Kidney (tissue), 14 donors: ENCODE measurements around the gene KSR1. TPM values are rescaled to one million over a fixed set of nuclear protein-coding genes. Genes with fewer than 3 reads are reported as not detected.

Source experiments
- DNase-seq, 5 donors: peaks; one replicate each; pipeline ENCODE4 v3.0.0-alpha.2; 2013 to 2020
- FAIRE-seq: peaks from 2 replicates; lab custom pipeline; 2012; peaks lifted over from hg19 to GRCh38; lab: Jason Lieb, UNC
- H3K27ac ChIP-seq, 2 donors: one replicate each; pipeline ENCODE4 v1.7.0; 2013; ENCODE audit warnings: low read depth in 2 of 2, low read length in 2 of 2, inconsistent platforms in 1 of 2
- H3K27me3 ChIP-seq: one replicate; pipeline ENCODE4 v1.7.1; 2013; ENCODE audit warnings: low read length, inconsistent platforms; ENCODE audit not compliant: control insufficient read depth, insufficient read depth
- H3K36me3 ChIP-seq, 3 donors: one replicate each; pipeline versions ENCODE4 v1.7.0 to v1.7.1; 2013; ENCODE audit warnings: low read length in 3 of 3, control low read depth in 1 of 3, inconsistent platforms in 1 of 3; ENCODE audit not compliant: insufficient read depth in 3 of 3, control insufficient read depth in 2 of 3
- H3K4me1 ChIP-seq, 3 donors: one replicate each; pipeline versions ENCODE4 v1.7.0 to v1.7.1; 2013; ENCODE audit warnings: low read length in 3 of 3, inconsistent platforms in 1 of 3, low read depth in 1 of 3; ENCODE audit not compliant: control insufficient read depth in 2 of 3, insufficient read depth in 2 of 3
- H3K4me3 ChIP-seq, 3 donors: one replicate each; pipeline versions ENCODE4 v1.7.0 to v1.8.1; 2013; ENCODE audit warnings: low read length in 3 of 3, control low read depth in 1 of 3, inconsistent platforms in 1 of 3
- H3K9ac ChIP-seq, 3 donors: one replicate each; pipeline versions ENCODE4 v1.7.0 to v1.7.1; 2013; ENCODE audit warnings: low read length in 3 of 3, control low read depth in 1 of 3, inconsistent platforms in 1 of 3
- H3K9me3 ChIP-seq, 3 donors: one replicate each; pipeline versions ENCODE4 v1.7.0 to v1.7.1; 2013; ENCODE audit warnings: low read length in 3 of 3, control low read depth in 1 of 3, inconsistent platforms in 1 of 3; ENCODE audit not compliant: control insufficient read depth in 2 of 3, insufficient read depth in 1 of 3
- intact Hi-C: fragments of 100-400 bp; cut with DNase I; formaldehyde crosslinking; loops from one replicate; pipeline ENCODE4 v1.11.1; 2022
- polyA plus RNA-seq: library from polyadenylated mRNA; stranded (reverse); fragments of 350-450 nt; fragmentation: Illumina TruSeq; extraction: RNeasy Lipid Tissue Mini Kit (QIAGEN cat#74804); gene quantifications from one replicate; pipeline ENCODE4 v1.2.3, GENCODE V29; 2014; ENCODE audit warnings: low read depth, low replicate concordance; ENCODE audit not compliant: insufficient read depth
- total RNA-seq: library from RNA; stranded (reverse); fragmentation: NEBNext Ultra II Directional; extraction: Animal tissue kit (Norgen Biotek cat#: 25700); gene quantifications from one replicate; pipeline ENCODE4 v1.2.1, GENCODE V29; 2021
- TF ChIP-seq, protein P1 (sequence below): IDR thresholded peaks from 3 replicates; pipeline ENCODE4 v1.5.1; 2012; ENCODE audit warnings: mild to moderate bottlenecking, moderate library complexity, borderline replicate concordance; ENCODE audit not compliant: insufficient read depth; ENCODE audit errors: extremely low read depth
- donor health status: control.
- donor health status: control.
- donor health status: control.
- donor health status: control.
- donor health status: control.
- donor health status: DM: yes; HTN: yes; CAD: no.
- donor health status: Normal renal cell carcinoma (clear cell type).

The KSR1 gene
- total and polyA plus RNA-seq, 2 donors from 2014 or later: 11.7 to 97.3 TPM

DNA sequence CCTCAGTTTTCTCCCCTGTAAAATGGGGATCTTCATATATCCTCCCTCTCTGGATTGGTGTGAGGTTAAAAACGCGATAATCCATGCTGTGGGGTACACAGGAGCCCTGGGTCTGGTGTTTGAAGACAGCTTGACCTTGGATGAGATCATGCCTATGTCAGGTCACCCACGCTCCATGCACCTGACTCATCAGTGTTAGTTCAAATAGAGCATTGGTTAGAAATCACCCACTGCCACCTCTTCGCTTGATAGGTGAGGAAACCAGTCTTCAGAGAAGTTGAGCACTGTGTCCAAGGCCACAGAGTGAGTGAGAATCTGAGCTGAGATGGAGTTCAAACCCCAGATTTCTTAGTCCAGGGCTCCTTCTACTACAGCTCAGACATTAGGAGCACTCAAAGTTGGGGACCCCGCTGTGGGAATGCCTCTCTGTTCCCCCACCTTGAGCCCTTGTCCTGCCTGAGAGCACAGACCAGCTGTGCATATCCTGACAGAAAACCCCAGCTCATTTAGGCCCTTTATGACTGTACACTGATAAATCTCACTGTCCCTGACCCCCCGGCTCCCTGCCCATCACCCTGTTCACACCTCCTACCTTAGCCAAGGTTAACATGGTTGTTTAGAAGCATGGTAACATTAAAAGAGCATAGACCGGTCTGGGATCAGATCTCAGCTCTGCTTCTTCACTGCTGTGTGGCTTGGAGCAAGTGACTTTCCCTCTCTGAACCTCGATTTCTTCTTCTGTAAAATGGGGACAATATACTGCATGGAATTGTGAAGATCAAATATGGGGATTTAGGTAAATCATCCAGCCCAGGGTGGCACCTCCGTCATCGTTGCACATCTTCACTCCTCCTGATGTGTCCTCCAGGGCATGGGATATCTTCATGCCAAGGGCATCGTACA lies 152.3 kb downstream of the KSR1 start:
- Histone ChIP-seq H3K27me3 (no peaks in the 10 kb centered on the region), H3K9ac (peak overlapping the region in 1 of 3 donors; percentile 36), H3K4me1 (peaks cover 0 to 19% (median 15%) of the 10 kb centered on the region in 3 donors), H3K4me3 (no peak overlapping the region), H3K9me3 (no peaks in the 10 kb centered on the region), H3K36me3 (peaks cover 6 to 43% (median 17%) of the 10 kb centered on the region in 3 donors), H3K27ac (peak overlapping the region in 1 of 2 donors; percentile 59)
- TF ChIP-seq, protein P1, sequence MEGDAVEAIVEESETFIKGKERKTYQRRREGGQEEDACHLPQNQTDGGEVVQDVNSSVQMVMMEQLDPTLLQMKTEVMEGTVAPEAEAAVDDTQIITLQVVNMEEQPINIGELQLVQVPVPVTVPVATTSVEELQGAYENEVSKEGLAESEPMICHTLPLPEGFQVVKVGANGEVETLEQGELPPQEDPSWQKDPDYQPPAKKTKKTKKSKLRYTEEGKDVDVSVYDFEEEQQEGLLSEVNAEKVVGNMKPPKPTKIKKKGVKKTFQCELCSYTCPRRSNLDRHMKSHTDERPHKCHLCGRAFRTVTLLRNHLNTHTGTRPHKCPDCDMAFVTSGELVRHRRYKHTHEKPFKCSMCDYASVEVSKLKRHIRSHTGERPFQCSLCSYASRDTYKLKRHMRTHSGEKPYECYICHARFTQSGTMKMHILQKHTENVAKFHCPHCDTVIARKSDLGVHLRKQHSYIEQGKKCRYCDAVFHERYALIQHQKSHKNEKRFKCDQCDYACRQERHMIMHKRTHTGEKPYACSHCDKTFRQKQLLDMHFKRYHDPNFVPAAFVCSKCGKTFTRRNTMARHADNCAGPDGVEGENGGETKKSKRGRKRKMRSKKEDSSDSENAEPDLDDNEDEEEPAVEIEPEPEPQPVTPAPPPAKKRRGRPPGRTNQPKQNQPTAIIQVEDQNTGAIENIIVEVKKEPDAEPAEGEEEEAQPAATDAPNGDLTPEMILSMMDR: no peak
- DNase-seq (no peak), FAIRE-seq (no peak)
- intact Hi-C loops: no loop called here

DNA sequence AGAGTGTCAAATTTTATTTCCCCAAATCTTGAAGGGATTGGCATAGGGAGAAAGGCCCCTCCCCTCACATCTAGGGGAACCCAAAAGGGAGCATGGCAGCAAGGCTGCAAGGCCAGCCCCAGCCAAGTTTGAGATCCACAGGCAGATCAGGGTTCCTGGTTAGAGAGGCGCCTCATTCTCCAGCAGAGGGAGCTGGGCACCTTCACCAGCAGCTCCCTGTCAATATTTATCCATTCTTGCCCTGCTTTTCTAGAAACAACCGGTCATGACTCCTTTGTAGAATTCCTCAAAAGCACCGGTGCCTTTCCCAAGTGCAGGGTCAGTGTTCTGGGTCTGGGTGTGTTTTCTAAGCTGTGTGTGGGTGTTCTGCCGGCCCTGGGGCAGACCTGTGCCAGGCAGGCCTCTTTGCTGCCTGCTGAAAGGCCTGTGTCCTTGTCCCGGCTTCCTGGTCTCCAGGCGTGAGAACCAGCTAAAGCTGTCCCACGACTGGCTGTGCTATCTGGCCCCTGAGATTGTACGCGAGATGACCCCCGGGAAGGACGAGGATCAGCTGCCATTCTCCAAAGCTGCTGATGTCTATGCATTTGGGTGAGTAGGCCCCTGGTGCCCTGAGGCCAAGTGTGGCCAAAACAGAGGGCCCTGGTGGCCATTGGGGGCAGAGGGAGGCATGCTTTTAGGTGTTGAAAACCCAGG lies 153.5 kb downstream of the KSR1 start:
- H3K9me3 ChIP-seq: no peaks in the 10 kb centered on the region
- peak overlapping the region in 1 of 3 donors; percentile 10 for H3K9ac ChIP-seq
- TF ChIP-seq, protein P1: peak; percentile 73
- no peaks in the 10 kb centered on the region for H3K27me3 ChIP-seq
- no peak overlapping the region for H3K4me3 ChIP-seq
- peak overlapping the region; percentile 72 to 88 for H3K27ac ChIP-seq
- peaks cover 5 to 40% (median 20%) of the 10 kb centered on the region in 3 donors for H3K36me3 ChIP-seq
- DNase-seq (peak; percentile 67 to 87 (median 76)), FAIRE-seq (no peak)
- intact Hi-C loops: no loop called here
- H3K4me1 ChIP-seq: peaks cover 0 to 19% (median 15%) of the 10 kb centered on the region in 3 donors

DNA sequence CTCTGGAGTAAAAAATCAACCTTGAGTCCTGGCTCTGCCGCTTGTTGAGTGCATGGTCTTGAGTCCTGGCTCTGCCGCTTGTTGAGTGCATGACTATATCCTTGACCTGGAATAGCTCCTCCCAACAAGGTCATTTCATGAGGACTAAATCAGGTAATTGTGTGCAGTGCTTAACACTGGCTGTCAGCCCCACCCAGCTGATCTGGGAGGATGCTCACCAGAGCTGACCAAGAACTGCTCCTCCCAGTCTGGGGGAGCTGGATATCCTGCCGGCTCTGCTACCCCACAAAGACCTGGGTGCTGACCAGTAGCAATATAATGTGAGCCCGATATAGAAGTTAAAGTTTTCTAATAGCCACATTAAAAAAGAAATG lies 154.0 kb downstream of the KSR1 start:
- H3K9ac ChIP-seq: peak overlapping the region in 1 of 3 donors; percentile 10
- TF ChIP-seq, protein P1: no peak
- H3K27ac ChIP-seq: peak overlapping the region; percentile 72 to 88
- intact Hi-C loops: no loop called here
- no peaks in the 10 kb centered on the region for H3K27me3 ChIP-seq
- H3K4me1 ChIP-seq: peaks cover 0 to 19% (median 15%) of the 10 kb centered on the region in 3 donors
- no peaks in the 10 kb centered on the region for H3K9me3 ChIP-seq
- H3K4me3 ChIP-seq: no peak overlapping the region
- DNase-seq (no peak), FAIRE-seq (no peak)
- H3K36me3 ChIP-seq: peaks cover 6 to 41% (median 20%) of the 10 kb centered on the region in 3 donors
